ENCODE measurements around the gene CAMK2N2. TPM values are rescaled to one million over a fixed set of nuclear protein-coding genes. Genes with fewer than 3 reads are reported as not detected.

The CAMK2N2 gene

GRCh38 chr3:184222521-184222920 lies 38.8 kb downstream of the CAMK2N2 start:
- Histone ChIP-seq H3K9ac (ENCODE audit: low read length) (no peak overlapping the region), H4K8ac (ENCODE audit: low read depth, low read length) (no peak overlapping the region), H3K4ac (ENCODE audit: low read depth, low read length) (no peak overlapping the region), H3K18ac (ENCODE audit: low read length) (no peak overlapping the region), H3K4me2 (ENCODE audit: low read length) (no peak overlapping the region), H3K4me3 (ENCODE audit: low read length) (no peak overlapping the region), H3K4me1 (ENCODE audit: control insufficient read depth, low read depth, low read length) (no peaks in the 10 kb centered on the region), H4K5ac (ENCODE audit: low read length) (no peak overlapping the region), H3K27ac (ENCODE audit: low read depth, low read length) (no peak overlapping the region), H3K23ac (ENCODE audit: low read length) (no peak overlapping the region), H3K56ac (ENCODE audit: low read length) (no peak overlapping the region), H3K36me3 (ENCODE audit: control insufficient read depth, insufficient read depth, low read length) (no peaks in the 10 kb centered on the region), H3K27me3 (ENCODE audit: insufficient read depth, low read length, poor library complexity) (no peaks in the 10 kb centered on the region), H3K79me2 (ENCODE audit: control insufficient read depth, insufficient read depth, low read length) (no peaks in the 10 kb centered on the region), H3K79me1 (ENCODE audit: low read length) (no peaks in the 10 kb centered on the region), H2BK120ac (ENCODE audit: low read depth, low read length) (no peak overlapping the region), H2BK5ac (ENCODE audit: low read length) (no peak overlapping the region), H2BK15ac (replicated peaks; ENCODE audit: low read depth) (no peak overlapping the region), H2AK5ac (ENCODE audit: low read length) (no peak overlapping the region)
- DNase-seq: no peak
- WGBS (ENCODE audit: extremely low coverage, insufficient coverage, low lambda C conversion rate): no CpG with 5 or more reads among the region's 3 CpGs

GRCh38 chr3:184218814-184219213 lies 42.5 kb downstream of the CAMK2N2 start:
- Histone ChIP-seq H3K36me3 (ENCODE audit: control insufficient read depth, insufficient read depth, low read length) (no peaks in the 10 kb centered on the region), H3K18ac (ENCODE audit: low read length) (no peak overlapping the region), H3K79me1 (ENCODE audit: low read length) (no peaks in the 10 kb centered on the region), H3K4me3 (ENCODE audit: low read length) (no peak overlapping the region), H2AK5ac (ENCODE audit: low read length) (no peak overlapping the region), H2BK5ac (ENCODE audit: low read length) (no peak overlapping the region), H3K4ac (ENCODE audit: low read depth, low read length) (no peak overlapping the region), H3K79me2 (ENCODE audit: control insufficient read depth, insufficient read depth, low read length) (no peaks in the 10 kb centered on the region), H3K9ac (ENCODE audit: low read length) (no peak overlapping the region), H2BK120ac (ENCODE audit: low read depth, low read length) (no peak overlapping the region), H4K5ac (ENCODE audit: low read length) (no peak overlapping the region), H3K27ac (ENCODE audit: low read depth, low read length) (no peak overlapping the region), H2BK15ac (replicated peaks; ENCODE audit: low read depth) (no peak overlapping the region), H3K4me1 (ENCODE audit: control insufficient read depth, low read depth, low read length) (no peaks in the 10 kb centered on the region), H3K27me3 (ENCODE audit: insufficient read depth, low read length, poor library complexity) (no peaks in the 10 kb centered on the region), H3K56ac (ENCODE audit: low read length) (no peak overlapping the region), H3K4me2 (ENCODE audit: low read length) (no peak overlapping the region), H3K23ac (ENCODE audit: low read length) (no peak overlapping the region), H4K8ac (ENCODE audit: low read depth, low read length) (no peak overlapping the region)
- no CpG with 5 or more reads among the region's 4 CpGs for WGBS (ENCODE audit: extremely low coverage, insufficient coverage, low lambda C conversion rate)
- DNase-seq: no peak

GRCh38 chr3:184211718-184212117 lies 49.6 kb downstream of the CAMK2N2 start:
- no peak overlapping the region for H3K4me2 ChIP-seq (ENCODE audit: low read length)
- H3K4ac ChIP-seq (ENCODE audit: low read depth, low read length): no peak overlapping the region
- no peaks in the 10 kb centered on the region for H3K79me1 ChIP-seq (ENCODE audit: low read length)
- H2BK15ac ChIP-seq (replicated peaks; ENCODE audit: low read depth): no peak overlapping the region
- no peaks in the 10 kb centered on the region for H3K79me2 ChIP-seq (ENCODE audit: control insufficient read depth, insufficient read depth, low read length)
- H2BK5ac ChIP-seq (ENCODE audit: low read length): no peak overlapping the region
- H3K4me1 ChIP-seq (ENCODE audit: control insufficient read depth, low read depth, low read length): no peaks in the 10 kb centered on the region
- no peak overlapping the region for H3K18ac ChIP-seq (ENCODE audit: low read length)
- no peak overlapping the region for H3K56ac ChIP-seq (ENCODE audit: low read length)
- no peaks in the 10 kb centered on the region for H3K36me3 ChIP-seq (ENCODE audit: control insufficient read depth, insufficient read depth, low read length)
- no peak for DNase-seq
- no peak overlapping the region for H2BK120ac ChIP-seq (ENCODE audit: low read depth, low read length)
- H2AK5ac ChIP-seq (ENCODE audit: low read length): no peak overlapping the region
- no peak overlapping the region for H3K23ac ChIP-seq (ENCODE audit: low read length)
- WGBS (ENCODE audit: extremely low coverage, insufficient coverage, low lambda C conversion rate): no CpG with 5 or more reads among the region's 5 CpGs
- H3K9ac ChIP-seq (ENCODE audit: low read length): no peak overlapping the region
- no peaks in the 10 kb centered on the region for H3K27me3 ChIP-seq (ENCODE audit: insufficient read depth, low read length, poor library complexity)
- H4K5ac ChIP-seq (ENCODE audit: low read length): no peak overlapping the region
- H3K27ac ChIP-seq (ENCODE audit: low read depth, low read length): no peak overlapping the region
- no peak overlapping the region for H3K4me3 ChIP-seq (ENCODE audit: low read length)
- no peak overlapping the region for H4K8ac ChIP-seq (ENCODE audit: low read depth, low read length)

GRCh38 chr3:184211297-184211696 lies 50.1 kb downstream of the CAMK2N2 start:
- Histone ChIP-seq H3K18ac (ENCODE audit: low read length) (no peak overlapping the region), H3K4me2 (ENCODE audit: low read length) (no peak overlapping the region), H2BK120ac (ENCODE audit: low read depth, low read length) (no peak overlapping the region), H3K79me2 (ENCODE audit: control insufficient read depth, insufficient read depth, low read length) (no peaks in the 10 kb centered on the region), H2AK5ac (ENCODE audit: low read length) (no peak overlapping the region), H2BK15ac (replicated peaks; ENCODE audit: low read depth) (no peak overlapping the region), H3K4me1 (ENCODE audit: control insufficient read depth, low read depth, low read length) (no peaks in the 10 kb centered on the region), H3K27me3 (ENCODE audit: insufficient read depth, low read length, poor library complexity) (no peaks in the 10 kb centered on the region), H4K8ac (ENCODE audit: low read depth, low read length) (no peak overlapping the region), H3K9ac (ENCODE audit: low read length) (no peak overlapping the region), H4K5ac (ENCODE audit: low read length) (no peak overlapping the region), H3K23ac (ENCODE audit: low read length) (no peak overlapping the region), H3K56ac (ENCODE audit: low read length) (no peak overlapping the region), H3K27ac (ENCODE audit: low read depth, low read length) (no peak overlapping the region), H3K4me3 (ENCODE audit: low read length) (no peak overlapping the region), H3K79me1 (ENCODE audit: low read length) (no peaks in the 10 kb centered on the region), H2BK5ac (ENCODE audit: low read length) (no peak overlapping the region), H3K36me3 (ENCODE audit: control insufficient read depth, insufficient read depth, low read length) (no peaks in the 10 kb centered on the region), H3K4ac (ENCODE audit: low read depth, low read length) (no peak overlapping the region)
- no CpG with 5 or more reads among the region's 5 CpGs for WGBS (ENCODE audit: extremely low coverage, insufficient coverage, low lambda C conversion rate)
- DNase-seq: no peak

Small RNA genes lying within 50 kb of the gene (small RNA-seq; reads per million reads assigned to genes)
- gene MIR1224 (ENCODE audit: insufficient read depth): not detected

Measured in mesendoderm (in vitro differentiated cells).